T-helper 1 cell treated with Interleukin-12 subunit alpha and Interleukin-12 subunit beta and Interleukin-4 antibody, amounts not matched to agents 30 ng/mL and 1 ng/mL, for 36 hours (primary cell): ENCODE results near the gene KCNC3. TPM values are rescaled to one million over a fixed set of nuclear protein-coding genes. Genes with fewer than 3 reads are reported as not detected.

Experiments
- intact Hi-C: fragments of 100-400 bp; cut with micrococcal nuclease; formaldehyde crosslinking; loops from one replicate; pipeline ENCODE4 v1.15.1; 2024
- total RNA-seq: library from RNA; stranded (reverse); gene quantifications from 2 replicates; pipeline ENCODE4 v1.2.3, GENCODE V29; 2022

The KCNC3 gene
- total RNA-seq, 1 donor from 2014 or later = 16.0 TPM

DNA sequence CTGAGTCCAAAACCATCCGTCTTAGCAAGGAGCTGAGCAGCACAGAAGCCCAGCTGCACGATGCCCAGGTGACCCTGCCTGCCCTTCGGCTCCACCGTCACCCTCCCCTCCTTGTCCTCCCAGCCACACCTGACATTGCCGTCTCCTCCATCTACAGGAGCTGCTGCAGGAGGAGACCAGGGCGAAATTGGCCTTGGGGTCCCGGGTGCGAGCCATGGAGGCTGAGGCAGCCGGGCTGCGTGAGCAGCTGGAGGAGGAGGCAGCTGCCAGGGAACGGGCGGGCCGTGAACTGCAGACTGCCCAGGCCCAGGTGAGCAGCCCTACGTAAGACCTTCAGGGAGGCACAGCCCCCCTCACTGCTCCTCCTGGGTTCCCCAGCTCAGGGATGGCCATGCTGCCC, 49.1 kb downstream of the KCNC3 start:
- intact Hi-C loops = no loop called here

GRCh38 chr19:50277966-50278580, 51.1 kb downstream of the KCNC3 start:
- intact Hi-C loops = no loop called here

- intact Hi-C loops = no loop called here
These were observed 52.7 kb downstream of the KCNC3 start for GRCh38 chr19:50276370-50277063.

DNA sequence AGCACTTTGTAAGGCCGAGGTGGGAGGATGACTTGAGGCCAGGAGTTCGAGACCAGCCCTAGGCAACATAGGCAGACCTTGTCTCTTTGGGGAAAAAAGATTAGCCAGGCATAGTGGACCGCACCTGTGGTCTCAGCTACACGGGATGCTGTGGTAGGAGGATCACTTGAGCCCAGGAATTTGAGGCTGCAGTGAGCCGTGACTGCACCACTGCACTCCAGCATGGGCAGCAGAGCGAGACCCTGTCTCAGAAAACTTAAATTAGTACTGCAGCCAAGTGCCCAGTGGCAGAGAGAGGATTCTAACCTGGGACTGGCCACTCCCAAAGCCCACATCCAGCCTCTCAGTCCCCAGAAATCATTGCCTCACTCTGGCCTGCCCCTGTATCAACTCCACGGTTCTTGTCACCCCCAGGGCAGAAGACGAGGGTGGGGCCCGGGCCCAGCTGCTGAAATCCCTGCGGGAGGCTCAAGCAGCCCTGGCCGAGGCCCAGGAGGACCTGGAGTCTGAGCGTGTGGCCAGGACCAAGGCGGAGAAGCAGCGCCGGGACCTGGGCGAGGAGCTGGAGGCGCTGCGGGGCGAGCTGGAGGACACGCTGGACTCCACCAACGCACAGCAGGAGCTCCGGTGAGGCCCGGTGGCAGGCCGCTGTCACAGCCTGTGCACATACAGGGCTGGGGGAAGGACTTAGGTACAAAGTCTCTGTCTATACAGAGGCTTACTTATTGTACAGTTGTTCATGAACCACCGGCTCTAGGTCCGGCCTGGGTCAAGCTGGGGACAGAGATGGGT, 53.4 kb downstream of the KCNC3 start:
- intact Hi-C loops = no loop called here

GRCh38 chr19:50273821-50274220, 55.4 kb downstream of the KCNC3 start:
- intact Hi-C loops = no loop called here

GRCh38 chr19:50272263-50272897, 56.8 kb downstream of the KCNC3 start:
- intact Hi-C loops = no loop called here

- intact Hi-C loops = no loop called here
These were observed 59.5 kb downstream of the KCNC3 start for GRCh38 chr19:50269653-50270052.

- intact Hi-C loops = no loop called here
These were observed 60.7 kb downstream of the KCNC3 start for GRCh38 chr19:50268501-50268900.

DNA sequence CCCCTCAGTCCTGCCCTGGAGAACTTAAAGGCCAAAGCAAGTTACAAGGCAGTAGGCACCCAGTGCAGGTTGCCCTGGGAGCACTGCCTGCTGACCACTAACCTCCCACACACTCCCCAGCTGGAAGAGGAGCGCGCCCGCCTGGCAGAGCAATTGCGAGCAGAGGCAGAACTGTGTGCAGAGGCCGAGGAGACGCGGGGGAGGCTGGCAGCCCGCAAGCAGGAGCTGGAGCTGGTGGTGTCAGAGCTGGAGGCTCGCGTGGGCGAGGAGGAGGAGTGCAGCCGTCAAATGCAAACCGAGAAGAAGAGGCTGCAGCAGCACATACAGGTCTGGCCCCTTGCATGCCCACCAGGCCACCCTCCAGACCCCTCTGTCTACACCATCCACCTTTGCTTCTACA, 61.1 kb downstream of the KCNC3 start:
- intact Hi-C loops = no loop called here

DNA sequence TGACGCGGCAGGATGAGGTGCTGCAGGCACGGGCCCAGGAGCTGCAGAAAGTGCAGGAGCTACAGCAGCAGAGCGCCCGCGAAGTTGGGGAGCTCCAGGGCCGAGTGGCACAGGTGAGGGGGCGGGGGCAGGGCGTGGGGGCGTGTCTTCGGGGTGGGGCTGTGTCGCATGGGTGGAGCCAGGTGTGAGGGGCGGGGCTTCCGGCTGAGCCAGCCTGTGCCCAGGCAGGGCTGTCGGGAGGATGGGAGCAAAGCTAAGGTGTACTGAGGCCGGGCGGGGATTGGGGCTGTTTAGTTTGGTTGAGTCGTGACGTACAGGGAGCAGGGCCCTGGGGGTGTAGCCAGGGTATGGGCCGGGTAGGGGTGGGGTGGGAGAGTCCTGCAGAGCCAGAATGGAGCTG, 62.3 kb downstream of the KCNC3 start:
- intact Hi-C loops = no loop called here

- intact Hi-C loops = no loop called here
These were observed 63.1 kb downstream of the KCNC3 start for GRCh38 chr19:50266041-50266440.

DNA sequence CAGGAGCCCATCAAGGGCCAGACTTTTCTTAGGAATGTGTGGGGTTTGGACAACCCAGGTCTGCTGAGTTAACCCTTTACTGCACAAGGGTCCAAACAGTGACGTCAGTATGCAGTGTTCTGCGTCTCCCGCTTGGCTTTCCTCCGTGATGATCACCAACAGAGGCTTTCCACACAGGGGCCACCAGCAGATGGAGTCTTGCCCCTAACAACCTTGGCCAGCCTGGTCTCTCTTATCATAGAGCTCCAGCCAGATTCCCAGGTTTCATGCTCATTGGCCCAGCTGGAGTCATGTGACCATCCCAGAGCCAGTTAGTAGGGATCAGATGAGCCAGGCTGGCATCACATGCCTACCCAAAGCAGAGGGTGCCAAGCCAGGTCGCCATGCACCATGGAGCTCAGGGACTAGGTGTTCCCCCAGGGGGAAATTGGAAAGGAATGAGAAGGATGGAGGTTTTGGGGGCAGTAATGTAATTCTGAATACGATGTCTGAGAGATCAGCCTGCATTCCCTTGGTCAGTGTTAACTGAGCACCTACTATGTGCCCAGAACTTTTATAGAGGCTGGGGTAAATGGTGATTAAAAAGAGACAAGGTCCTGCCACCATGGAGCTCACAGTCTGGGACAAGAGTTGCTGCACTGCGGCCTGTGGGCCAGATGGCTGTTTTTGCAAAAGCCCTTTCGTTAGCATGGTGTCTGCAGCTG, 64.5 kb downstream of the KCNC3 start:
- intact Hi-C loops = no loop called here

DNA sequence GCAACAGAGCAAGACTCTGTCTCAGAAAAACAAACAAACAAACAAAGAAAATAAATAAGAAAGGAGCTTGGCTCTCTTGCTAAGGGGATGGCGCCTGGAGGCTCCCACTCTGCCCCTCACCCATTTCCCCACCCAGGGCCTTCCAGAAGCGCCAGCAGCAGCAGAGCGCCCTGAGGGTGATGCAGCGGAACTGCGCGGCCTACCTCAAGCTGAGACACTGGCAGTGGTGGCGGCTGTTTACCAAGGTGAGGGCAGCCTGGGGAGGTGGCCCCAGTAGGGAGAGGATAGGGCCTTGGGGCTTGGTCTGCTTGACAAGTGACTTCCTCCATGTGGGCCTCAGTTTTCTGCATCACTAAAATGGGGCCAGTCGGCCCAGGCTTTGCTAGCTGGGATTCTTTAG, 66.0 kb downstream of the KCNC3 start:
- intact Hi-C loops = no loop called here

Other genes starting within 250 kb of the KCNC3 start
- not detected in 2 replicates for gene IZUMO2, start 166.1 kb downstream of the KCNC3 start, total RNA-seq
- gene MYH14, start 125.8 kb downstream of the KCNC3 start, total RNA-seq = not detected in 2 replicates
- 8.3 and 10.4 TPM in 2 replicates for gene NAPSA, start 36.3 kb upstream of the KCNC3 start, total RNA-seq
- 67.4 and 72.1 TPM in 2 replicates for gene NR1H2, start 47.1 kb upstream of the KCNC3 start, total RNA-seq
- gene POLD1, start 55.0 kb upstream of the KCNC3 start, total RNA-seq = 105 and 120 TPM in 2 replicates
- 0.86 and 0.95 TPM in 2 replicates for gene SPIB, start 89.6 kb upstream of the KCNC3 start, total RNA-seq
- gene MYBPC2, start 103.5 kb upstream of the KCNC3 start, total RNA-seq = 0.44 and 0.76 TPM in 2 replicates
- 81.8 and 81.9 TPM in 2 replicates for gene EMC10, start 147.1 kb upstream of the KCNC3 start, total RNA-seq
- 0.22 and 0.37 TPM in 2 replicates for gene GARIN5A, start 147.5 kb upstream of the KCNC3 start, total RNA-seq
- 40.0 and 40.5 TPM in 2 replicates for gene JOSD2, start 181.8 kb upstream of the KCNC3 start, total RNA-seq
- not detected in 2 replicates for gene ASPDH, start 184.5 kb upstream of the KCNC3 start, total RNA-seq
- not detected in 2 replicates for gene LRRC4B, start 239.1 kb upstream of the KCNC3 start, total RNA-seq